Mammary epithelial cell (primary cell): ENCODE data around the gene AKT1.

ENCODE experiments used
- EZH2 ChIP-seq: IDR thresholded peaks from 2 replicates; pipeline ENCODE4 v1.6.1; 2012; ENCODE audit warnings: low read length, inconsistent platforms, borderline replicate concordance
- TF ChIP-seq, protein P1 (sequence below), 2 donors: IDR thresholded peaks in 1 of 2; conservative IDR thresholded peaks in 1 of 2; 2 replicates each; pipeline ENCODE4 v1.5.1; 2011 to 2012; ENCODE audit warnings: inconsistent platforms in 2 of 2, low read length in 2 of 2, mild to moderate bottlenecking in 2 of 2, control low read depth in 1 of 2, low read depth in 1 of 2; ENCODE audit not compliant: insufficient read depth in 1 of 2; ENCODE audit errors: extremely low read depth in 1 of 2

GRCh38 chr14:104776481-104776880 lies 19.1 kb downstream of the AKT1 start:
- TF ChIP-seq, protein P1, sequence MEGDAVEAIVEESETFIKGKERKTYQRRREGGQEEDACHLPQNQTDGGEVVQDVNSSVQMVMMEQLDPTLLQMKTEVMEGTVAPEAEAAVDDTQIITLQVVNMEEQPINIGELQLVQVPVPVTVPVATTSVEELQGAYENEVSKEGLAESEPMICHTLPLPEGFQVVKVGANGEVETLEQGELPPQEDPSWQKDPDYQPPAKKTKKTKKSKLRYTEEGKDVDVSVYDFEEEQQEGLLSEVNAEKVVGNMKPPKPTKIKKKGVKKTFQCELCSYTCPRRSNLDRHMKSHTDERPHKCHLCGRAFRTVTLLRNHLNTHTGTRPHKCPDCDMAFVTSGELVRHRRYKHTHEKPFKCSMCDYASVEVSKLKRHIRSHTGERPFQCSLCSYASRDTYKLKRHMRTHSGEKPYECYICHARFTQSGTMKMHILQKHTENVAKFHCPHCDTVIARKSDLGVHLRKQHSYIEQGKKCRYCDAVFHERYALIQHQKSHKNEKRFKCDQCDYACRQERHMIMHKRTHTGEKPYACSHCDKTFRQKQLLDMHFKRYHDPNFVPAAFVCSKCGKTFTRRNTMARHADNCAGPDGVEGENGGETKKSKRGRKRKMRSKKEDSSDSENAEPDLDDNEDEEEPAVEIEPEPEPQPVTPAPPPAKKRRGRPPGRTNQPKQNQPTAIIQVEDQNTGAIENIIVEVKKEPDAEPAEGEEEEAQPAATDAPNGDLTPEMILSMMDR (conservative IDR thresholded peaks at IDR 0.05 in 1 of 2, IDR thresholded peaks at IDR 0.05 in 1 of 2; ENCODE audit: extremely low read depth in 1 of 2, insufficient read depth in 1 of 2, low read depth in 1 of 2, low read length in 2 of 2) = no peak
- TF ChIP-seq EZH2 = no peak
